ENCODE data around the gene USH2A.
"Not testable (repeated sequence)": the region's sequence is repeated elsewhere in the genome, so short reads cannot be mapped to it uniquely, and the experiment has no call there.

DNA sequence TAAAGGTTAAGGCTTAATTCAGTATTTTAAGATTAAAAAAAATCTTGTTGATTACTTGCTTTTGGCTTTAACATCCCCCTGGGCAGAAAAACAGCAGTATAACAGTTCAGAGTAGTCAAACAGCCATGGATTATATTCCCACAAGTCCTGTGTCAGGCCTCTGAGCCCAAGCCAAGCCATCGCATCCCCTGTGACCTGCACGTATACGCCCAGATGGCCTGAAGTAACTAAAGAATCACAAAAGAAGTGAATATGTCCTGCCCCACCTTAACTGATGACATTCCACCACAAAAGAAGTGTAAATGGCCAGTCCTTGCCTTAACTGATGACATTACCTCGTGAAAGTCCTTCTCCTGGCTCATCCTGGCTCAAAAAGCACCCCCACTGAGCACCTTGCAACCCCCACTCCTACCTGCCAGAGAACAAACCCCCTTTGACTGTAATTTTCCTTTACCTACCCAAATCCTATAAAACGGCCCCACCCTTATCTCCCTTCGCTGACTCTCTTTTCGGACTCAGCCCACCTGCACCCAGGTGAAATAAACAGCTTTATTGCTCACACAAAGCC lies 277.7 kb downstream of the USH2A start:
- TF ChIP-seq, protein P1, sequence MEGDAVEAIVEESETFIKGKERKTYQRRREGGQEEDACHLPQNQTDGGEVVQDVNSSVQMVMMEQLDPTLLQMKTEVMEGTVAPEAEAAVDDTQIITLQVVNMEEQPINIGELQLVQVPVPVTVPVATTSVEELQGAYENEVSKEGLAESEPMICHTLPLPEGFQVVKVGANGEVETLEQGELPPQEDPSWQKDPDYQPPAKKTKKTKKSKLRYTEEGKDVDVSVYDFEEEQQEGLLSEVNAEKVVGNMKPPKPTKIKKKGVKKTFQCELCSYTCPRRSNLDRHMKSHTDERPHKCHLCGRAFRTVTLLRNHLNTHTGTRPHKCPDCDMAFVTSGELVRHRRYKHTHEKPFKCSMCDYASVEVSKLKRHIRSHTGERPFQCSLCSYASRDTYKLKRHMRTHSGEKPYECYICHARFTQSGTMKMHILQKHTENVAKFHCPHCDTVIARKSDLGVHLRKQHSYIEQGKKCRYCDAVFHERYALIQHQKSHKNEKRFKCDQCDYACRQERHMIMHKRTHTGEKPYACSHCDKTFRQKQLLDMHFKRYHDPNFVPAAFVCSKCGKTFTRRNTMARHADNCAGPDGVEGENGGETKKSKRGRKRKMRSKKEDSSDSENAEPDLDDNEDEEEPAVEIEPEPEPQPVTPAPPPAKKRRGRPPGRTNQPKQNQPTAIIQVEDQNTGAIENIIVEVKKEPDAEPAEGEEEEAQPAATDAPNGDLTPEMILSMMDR (IDR thresholded peaks at IDR 0.05): not testable (repeated sequence)
- TF ChIP-seq POLR2A (IDR thresholded peaks at IDR 0.05): not testable (repeated sequence)

All from testis (tissue), 2 donors.